HG03159 (cell line): ENCODE results near the gene GPR149.
"Not testable (repeated sequence)": the region's sequence is repeated elsewhere in the genome, so short reads cannot be mapped to it uniquely, and the experiment has no call there.

Source experiments
- ATAC-seq: cut with Tn5 transposase; IDR thresholded peaks from one replicate; pipeline ENCODE4 v1.9.1; 2021; ENCODE audit warnings: mild to moderate bottlenecking, moderate library complexity; ENCODE audit not compliant: unreplicated experiment

The GPR149 gene, protein sequence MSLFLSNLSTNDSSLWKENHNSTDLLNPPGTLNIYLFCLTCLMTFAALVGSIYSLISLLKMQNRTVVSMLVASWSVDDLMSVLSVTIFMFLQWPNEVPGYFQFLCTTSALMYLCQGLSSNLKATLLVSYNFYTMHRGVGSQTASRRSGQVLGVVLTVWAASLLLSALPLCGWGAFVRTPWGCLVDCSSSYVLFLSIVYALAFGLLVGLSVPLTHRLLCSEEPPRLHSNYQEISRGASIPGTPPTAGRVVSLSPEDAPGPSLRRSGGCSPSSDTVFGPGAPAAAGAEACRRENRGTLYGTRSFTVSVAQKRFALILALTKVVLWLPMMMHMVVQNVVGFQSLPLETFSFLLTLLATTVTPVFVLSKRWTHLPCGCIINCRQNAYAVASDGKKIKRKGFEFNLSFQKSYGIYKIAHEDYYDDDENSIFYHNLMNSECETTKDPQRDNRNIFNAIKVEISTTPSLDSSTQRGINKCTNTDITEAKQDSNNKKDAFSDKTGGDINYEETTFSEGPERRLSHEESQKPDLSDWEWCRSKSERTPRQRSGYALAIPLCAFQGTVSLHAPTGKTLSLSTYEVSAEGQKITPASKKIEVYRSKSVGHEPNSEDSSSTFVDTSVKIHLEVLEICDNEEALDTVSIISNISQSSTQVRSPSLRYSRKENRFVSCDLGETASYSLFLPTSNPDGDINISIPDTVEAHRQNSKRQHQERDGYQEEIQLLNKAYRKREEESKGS

GRCh38 chr3:154430014-154430413 lies at the start of gene GPR149:
GPR149 (minus strand) TSS chr3:154430190; CDS start chr3:154429615, 575 bp downstream.
- ATAC-seq, result no peak

DNA sequence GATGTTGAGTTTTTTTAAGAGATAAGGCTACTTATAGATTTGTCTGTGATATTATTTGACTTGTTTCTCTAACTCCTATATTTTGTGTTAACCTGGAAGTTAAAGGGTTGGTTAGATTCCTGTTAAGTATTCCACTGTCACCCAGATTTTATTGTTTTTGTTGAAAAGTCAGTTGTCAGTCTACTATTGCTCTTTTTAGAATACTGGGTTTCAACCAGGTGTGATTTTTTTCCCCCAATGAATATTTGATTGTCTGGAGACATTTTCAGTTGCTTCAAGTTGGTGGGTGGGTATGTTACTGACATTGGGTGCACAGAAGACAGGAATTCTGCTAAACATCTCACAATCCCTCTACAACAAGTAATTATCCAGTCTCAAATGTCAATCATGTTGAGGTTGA lies 43.8 kb upstream of the GPR149 start:
- no peak for ATAC-seq

DNA sequence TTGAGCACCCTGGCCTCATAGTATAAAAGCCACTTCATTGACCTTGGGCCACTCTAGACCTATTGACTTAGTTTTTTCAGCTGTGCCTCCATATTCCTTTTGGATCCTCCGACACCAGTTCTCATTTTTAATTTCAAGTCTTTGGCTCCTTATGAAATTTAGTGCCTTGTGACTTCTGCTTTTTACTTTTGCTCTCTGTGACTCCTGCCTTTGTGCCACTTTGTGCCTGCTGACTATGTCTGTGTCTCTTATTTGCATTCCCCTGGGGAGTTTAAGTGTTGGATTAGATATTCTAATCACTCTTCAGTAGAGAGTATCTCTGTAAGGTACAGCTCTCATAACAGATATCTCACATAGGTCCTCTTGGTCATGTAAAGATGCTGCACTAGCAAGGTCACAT lies 39.6 kb upstream of the GPR149 start:
- no peak for ATAC-seq

DNA sequence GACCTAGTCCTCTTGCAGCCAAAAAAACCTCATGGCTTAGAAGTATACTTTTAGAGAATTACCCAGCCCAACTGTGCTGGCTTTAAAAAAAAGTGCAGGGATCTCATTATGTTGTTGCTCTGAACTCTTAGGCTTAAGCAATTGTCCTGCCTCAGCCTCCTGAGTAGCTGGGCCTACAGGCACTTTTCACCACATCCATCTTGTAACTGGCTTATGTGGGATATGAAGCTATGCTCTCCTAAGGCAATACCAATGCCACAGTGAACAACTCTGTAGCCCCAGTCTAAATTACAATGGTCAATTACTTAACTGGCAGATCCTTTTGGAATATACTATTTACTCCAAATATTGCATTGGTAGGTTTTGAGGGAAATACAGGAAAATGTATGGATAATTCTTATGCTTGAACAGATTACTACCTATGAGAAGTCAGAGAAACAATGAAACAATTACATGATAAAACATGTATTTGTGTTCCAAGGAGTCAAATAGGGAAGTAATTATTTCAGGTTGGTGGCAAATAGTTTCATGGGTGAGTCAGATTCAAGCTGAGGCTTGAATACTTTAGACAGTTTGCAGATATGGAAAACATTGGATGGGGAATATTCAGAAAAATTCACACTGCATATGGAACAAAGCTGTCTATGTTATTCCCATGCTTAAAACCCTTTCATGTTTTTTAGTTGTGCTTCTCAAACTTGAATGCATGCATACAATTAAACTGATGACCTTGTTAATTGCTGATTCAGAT lies 34.6 kb upstream of the GPR149 start:
- ATAC-seq, result no peak

GRCh38 chr3:154458560-154458959 lies 28.6 kb upstream of the GPR149 start:
- ATAC-seq, result no peak

- ATAC-seq, result not testable (repeated sequence)
Measured at GRCh38 chr3:154439081-154439480, 9.1 kb upstream of the GPR149 start.

DNA sequence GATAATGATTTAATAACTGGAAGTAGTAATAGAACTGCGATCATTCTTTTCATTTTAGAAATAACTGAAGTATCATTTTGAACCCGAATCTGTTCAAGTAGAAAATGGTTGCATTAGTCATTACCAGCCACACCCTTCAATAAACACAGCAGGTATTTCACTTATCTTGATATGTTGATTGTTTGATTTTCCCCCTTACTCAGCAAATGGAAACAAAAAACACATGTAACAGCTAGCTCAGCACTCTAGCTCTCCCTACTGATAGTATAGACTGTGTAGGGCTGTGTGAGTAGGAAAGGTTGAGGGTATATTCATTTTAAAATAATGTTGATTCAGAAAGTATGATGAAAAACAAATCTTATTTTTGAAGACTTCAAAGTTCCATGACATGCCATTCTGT lies 1.1 kb upstream of the GPR149 start:
- ATAC-seq, result no peak

- ATAC-seq, result no peak
Measured at GRCh38 chr3:154428286-154429206, 1.4 kb downstream of the GPR149 start.

- no peak for ATAC-seq
Measured at GRCh38 chr3:154427685-154428285, 2.2 kb downstream of the GPR149 start.

- no peak for ATAC-seq
Measured at GRCh38 chr3:154422694-154423093, 7.3 kb downstream of the GPR149 start.

- ATAC-seq, result no peak
Measured at GRCh38 chr3:154421083-154421482, 8.9 kb downstream of the GPR149 start.

GRCh38 chr3:154398084-154398967 lies 31.7 kb downstream of the GPR149 start:
- ATAC-seq, result peak; percentile 96

GRCh38 chr3:154389861-154390260 lies 40.1 kb downstream of the GPR149 start:
- ATAC-seq, result no peak

DNA sequence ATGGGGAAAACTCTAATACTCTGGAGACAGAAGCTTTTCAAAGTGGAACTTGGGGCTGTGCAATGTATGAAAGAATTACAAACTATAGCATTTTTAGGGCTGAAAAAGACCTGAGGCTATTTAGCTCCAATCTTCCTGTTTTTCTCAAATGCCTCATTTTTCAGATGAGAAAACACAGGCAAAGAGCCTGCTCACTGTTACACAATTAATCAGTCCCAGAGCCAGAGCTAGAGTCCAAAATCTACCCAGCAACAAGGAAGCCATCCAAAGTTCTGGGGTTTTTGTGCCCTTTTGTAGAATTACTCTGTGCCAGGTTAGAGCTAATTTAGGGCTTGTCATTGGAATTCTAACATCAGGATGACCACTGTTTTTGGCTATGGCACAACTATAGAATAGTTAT lies 45.5 kb downstream of the GPR149 start:
- ATAC-seq, result no peak

GRCh38 chr3:154378311-154378710 lies 51.7 kb downstream of the GPR149 start:
- ATAC-seq, result no peak

GRCh38 chr3:154367221-154367620 lies 62.8 kb downstream of the GPR149 start:
- no peak for ATAC-seq

DNA sequence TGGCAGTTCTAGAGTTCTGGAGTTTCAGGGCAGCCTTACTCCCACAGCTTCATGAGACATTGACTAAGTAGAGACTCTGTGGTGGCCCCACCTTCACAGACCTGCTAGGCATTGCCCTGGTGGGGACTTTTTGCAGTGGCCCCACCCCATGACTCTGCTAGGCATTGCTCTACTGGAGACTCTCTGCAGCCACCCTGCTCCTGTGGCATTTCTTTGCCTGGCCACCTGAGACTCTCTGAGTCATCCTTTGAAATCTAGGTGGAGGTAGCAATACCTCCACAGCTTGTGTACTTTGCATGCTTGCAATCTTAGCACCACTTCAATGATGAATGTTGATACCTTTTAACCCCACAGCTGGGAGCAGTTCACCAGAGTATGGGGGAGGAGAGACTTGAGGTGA lies 65.1 kb downstream of the GPR149 start:
- no peak for ATAC-seq

- ATAC-seq, result no peak
Measured at GRCh38 chr3:154361099-154361498, 68.9 kb downstream of the GPR149 start.

DNA sequence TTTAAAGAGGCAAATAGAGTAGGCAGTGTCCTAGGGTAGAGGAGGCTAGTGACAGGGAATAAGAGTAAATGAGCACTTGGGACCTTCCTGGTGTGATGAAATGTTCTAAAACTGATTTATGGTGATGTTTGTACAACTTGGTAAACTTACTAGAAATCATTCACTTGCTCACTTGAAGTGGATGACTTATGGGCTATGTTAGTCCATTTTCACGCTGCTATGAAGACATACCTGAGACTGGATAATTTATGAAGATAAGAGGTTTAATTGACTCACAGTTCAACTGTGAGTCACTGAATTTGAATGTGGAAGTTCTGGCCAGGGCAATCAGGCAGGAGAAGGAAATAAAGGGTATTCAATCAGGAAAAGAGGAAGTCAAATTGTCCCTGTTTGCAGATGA lies 74.0 kb downstream of the GPR149 start:
- no peak for ATAC-seq
